ENCODE data around the gene ISL2.

- TF ChIP-seq YY1 (IDR thresholded peaks at IDR 0.05; ENCODE audit: insufficient read depth, insufficient read length) (no peak), ZNF274 (IDR thresholded peaks at IDR 0.05; ENCODE audit: low read depth, low read length) (no peak), SUZ12 (IDR thresholded peaks at IDR 0.05; ENCODE audit: extremely low read depth, insufficient read depth, insufficient read length) (no peak)
These were observed 3.3 kb upstream of the ISL2 start for GRCh38 chr15:76333309-76333708.
